HEK293T (cell line): ENCODE data around the gene ATP6V1G2.

Source experiments
- CTCF ChIA-PET: fragments of 350-600 bp; formaldehyde crosslinking; extraction: SDS; loops from one replicate; lab custom pipeline; 2021; ENCODE audit warnings: antibody characterized with exemption, inconsistent platforms; lab: Yijun Ruan, JAX
- POLR2A ChIA-PET: fragments of 350-600 bp; formaldehyde crosslinking; extraction: SDS; loops from one replicate; lab custom pipeline; 2020; ENCODE audit warnings: antibody characterized with exemption, inconsistent platforms; lab: Yijun Ruan, JAX
- DNase-seq: peaks from one replicate; pipeline ENCODE4 v3.0.0; 2012; ENCODE audit warnings: mixed read lengths; ENCODE audit errors: extremely low spot score
- ARNT ChIP-seq: fragments of 450-650 bp; IDR thresholded peaks from 2 replicates; pipeline ENCODE4 v1.6.1; 2017; ENCODE audit warnings: mild to moderate bottlenecking
- BHLHE40 ChIP-seq: fragments of 450-650 bp; IDR thresholded peaks from 2 replicates; pipeline ENCODE4 v1.6.1; 2016; ENCODE audit warnings: mild to moderate bottlenecking, moderate library complexity, borderline replicate concordance
- CTBP1 ChIP-seq: fragments of 450-650 bp; IDR thresholded peaks from 2 replicates; pipeline ENCODE4 v1.6.1; 2016; ENCODE audit warnings: borderline replicate concordance
- ELF4 ChIP-seq: fragments of 450-650 bp; IDR thresholded peaks from 2 replicates; pipeline ENCODE4 v1.6.1; 2017; ENCODE audit warnings: antibody characterized with exemption
- FOXA1 ChIP-seq: fragments of 450-650 bp; IDR thresholded peaks from 2 replicates; pipeline ENCODE4 v1.6.1; 2016; ENCODE audit warnings: mild to moderate bottlenecking
- FOXK2 ChIP-seq: fragments of 450-650 bp; IDR thresholded peaks from 2 replicates; pipeline ENCODE4 v1.6.1; 2016; ENCODE audit warnings: mild to moderate bottlenecking
- FOXM1 ChIP-seq: fragments of 450-650 bp; IDR thresholded peaks from 2 replicates; pipeline ENCODE4 v1.6.1; 2017; ENCODE audit warnings: mild to moderate bottlenecking, borderline replicate concordance
- HDGF ChIP-seq: fragments of 450-650 bp; IDR thresholded peaks from 2 replicates; pipeline ENCODE4 v1.6.1; 2017; ENCODE audit warnings: antibody characterized with exemption, borderline replicate concordance
- L3MBTL2 ChIP-seq: fragments of 450-650 bp; conservative IDR thresholded peaks from 2 replicates; pipeline ENCODE4 v1.6.1; 2016; ENCODE audit warnings: mild to moderate bottlenecking
- LEF1 ChIP-seq: fragments of 450-650 bp; IDR thresholded peaks from 2 replicates; pipeline ENCODE4 v1.6.1; 2017; ENCODE audit warnings: mild to moderate bottlenecking, borderline replicate concordance
- NFRKB ChIP-seq: fragments of 450-650 bp; IDR thresholded peaks from 2 replicates; pipeline ENCODE4 v1.6.1; 2016; ENCODE audit warnings: mild to moderate bottlenecking, moderate library complexity
- SP1 ChIP-seq: fragments of 450-650 bp; IDR thresholded peaks from 2 replicates; pipeline ENCODE4 v1.6.1; 2017
- SUZ12 ChIP-seq: fragments of 450-650 bp; IDR thresholded peaks from 2 replicates; pipeline ENCODE4 v1.6.1; 2016; ENCODE audit warnings: mild to moderate bottlenecking
- TARDBP ChIP-seq: fragments of 450-650 bp; IDR thresholded peaks from 2 replicates; pipeline ENCODE4 v1.6.1; 2016
- ZNF384 ChIP-seq: fragments of 450-650 bp; IDR thresholded peaks from 2 replicates; pipeline ENCODE4 v1.6.1; 2016
- TF ChIP-seq, protein P1 (sequence below): fragments of 450-650 bp; IDR thresholded peaks from 2 replicates; pipeline ENCODE4 v1.6.1; 2016

Gene ATP6V1G2

DNA sequence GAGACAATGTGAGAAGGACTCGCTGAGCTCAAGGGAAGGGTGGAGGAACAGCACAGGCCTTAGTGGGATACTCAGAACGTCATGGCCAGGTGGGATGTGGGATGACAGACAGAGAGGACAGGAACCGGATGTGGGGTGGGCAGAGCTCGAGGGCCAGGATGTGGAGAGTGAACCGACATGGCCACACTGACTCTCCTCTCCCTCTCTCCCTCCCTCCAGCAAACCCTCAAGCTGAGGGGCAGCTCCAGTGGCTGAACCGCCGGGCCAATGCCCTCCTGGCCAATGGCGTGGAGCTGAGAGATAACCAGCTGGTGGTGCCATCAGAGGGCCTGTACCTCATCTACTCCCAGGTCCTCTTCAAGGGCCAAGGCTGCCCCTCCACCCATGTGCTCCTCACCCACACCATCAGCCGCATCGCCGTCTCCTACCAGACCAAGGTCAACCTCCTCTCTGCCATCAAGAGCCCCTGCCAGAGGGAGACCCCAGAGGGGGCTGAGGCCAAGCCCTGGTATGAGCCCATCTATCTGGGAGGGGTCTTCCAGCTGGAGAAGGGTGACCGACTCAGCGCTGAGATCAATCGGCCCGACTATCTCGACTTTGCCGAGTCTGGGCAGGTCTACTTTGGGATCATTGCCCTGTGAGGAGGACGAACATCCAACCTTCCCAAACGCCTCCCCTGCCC is 30.6 kb upstream of the ATP6V1G2 start:
- ChIA-PET CTCF (interaction anchor here (0.5 to 13.5 kb wide), 5 partner anchors 9 to 1166 kb away, joined by 3 to 149 read pairs (median 4); partner anchors contain the start of genes LST1 and NCR3), POLR2A (interaction anchor here (0.6 to 1.0 kb wide), 2 partner anchors 8 to 30 kb away, joined by 3 read pairs; partner anchors contain the start of gene NFKBIL1)
- TF ChIP-seq L3MBTL2 = no peak
- TF ChIP-seq ARNT = no peak
- TF ChIP-seq ZNF384 = no peak
- TF ChIP-seq ELF4 = no peak
- TF ChIP-seq FOXM1 = no peak
- TF ChIP-seq HDGF = no peak
- no peak for TF ChIP-seq CTBP1
- TF ChIP-seq SP1 = no peak
- no peak for TF ChIP-seq FOXA1
- no peak for TF ChIP-seq BHLHE40
- TF ChIP-seq FOXK2 = no peak
- TF ChIP-seq, protein P1, sequence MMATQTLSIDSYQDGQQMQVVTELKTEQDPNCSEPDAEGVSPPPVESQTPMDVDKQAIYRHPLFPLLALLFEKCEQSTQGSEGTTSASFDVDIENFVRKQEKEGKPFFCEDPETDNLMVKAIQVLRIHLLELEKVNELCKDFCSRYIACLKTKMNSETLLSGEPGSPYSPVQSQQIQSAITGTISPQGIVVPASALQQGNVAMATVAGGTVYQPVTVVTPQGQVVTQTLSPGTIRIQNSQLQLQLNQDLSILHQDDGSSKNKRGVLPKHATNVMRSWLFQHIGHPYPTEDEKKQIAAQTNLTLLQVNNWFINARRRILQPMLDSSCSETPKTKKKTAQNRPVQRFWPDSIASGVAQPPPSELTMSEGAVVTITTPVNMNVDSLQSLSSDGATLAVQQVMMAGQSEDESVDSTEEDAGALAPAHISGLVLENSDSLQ = no peak
- TF ChIP-seq NFRKB = no peak
- no peak for TF ChIP-seq SUZ12
- no peak for DNase-seq

DNA sequence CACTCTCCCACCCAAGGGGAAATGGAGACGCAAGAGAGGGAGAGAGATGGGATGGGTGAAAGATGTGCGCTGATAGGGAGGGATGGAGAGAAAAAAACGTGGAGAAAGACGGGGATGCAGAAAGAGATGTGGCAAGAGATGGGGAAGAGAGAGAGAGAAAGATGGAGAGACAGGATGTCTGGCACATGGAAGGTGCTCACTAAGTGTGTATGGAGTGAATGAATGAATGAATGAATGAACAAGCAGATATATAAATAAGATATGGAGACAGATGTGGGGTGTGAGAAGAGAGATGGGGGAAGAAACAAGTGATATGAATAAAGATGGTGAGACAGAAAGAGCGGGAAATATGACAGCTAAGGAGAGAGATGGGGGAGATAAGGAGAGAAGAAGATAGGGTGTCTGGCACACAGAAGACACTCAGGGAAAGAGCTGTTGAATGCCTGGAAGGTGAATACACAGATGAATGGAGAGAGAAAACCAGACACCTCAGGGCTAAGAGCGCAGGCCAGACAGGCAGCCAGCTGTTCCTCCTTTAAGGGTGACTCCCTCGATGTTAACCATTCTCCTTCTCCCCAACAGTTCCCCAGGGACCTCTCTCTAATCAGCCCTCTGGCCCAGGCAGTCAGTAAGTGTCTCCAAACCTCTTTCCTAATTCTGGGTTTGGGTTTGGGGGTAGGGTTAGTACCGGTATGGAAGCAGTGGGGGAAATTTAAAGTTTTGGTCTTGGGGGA is 29.7 kb upstream of the ATP6V1G2 start:
- no peak for DNase-seq
- TF ChIP-seq LEF1 (no peak), BHLHE40 (no peak), TARDBP (no peak), L3MBTL2 (no peak; the same call in 1 of the 2 replicates), CTBP1 (no peak)
- ChIA-PET POLR2A (interaction anchor here (0.6 to 3.2 kb wide), 4 partner anchors 9 to 34 kb away, joined by 3 to 13 read pairs (median 3); partner anchors contain the start of genes DDX39B and NFKBIL1), CTCF (interaction anchor here (0.6 to 13.5 kb wide), 4 partner anchors 11 to 1165 kb away, joined by 3 to 149 read pairs (median 7); partner anchors contain the start of genes LST1 and NCR3)

DNA sequence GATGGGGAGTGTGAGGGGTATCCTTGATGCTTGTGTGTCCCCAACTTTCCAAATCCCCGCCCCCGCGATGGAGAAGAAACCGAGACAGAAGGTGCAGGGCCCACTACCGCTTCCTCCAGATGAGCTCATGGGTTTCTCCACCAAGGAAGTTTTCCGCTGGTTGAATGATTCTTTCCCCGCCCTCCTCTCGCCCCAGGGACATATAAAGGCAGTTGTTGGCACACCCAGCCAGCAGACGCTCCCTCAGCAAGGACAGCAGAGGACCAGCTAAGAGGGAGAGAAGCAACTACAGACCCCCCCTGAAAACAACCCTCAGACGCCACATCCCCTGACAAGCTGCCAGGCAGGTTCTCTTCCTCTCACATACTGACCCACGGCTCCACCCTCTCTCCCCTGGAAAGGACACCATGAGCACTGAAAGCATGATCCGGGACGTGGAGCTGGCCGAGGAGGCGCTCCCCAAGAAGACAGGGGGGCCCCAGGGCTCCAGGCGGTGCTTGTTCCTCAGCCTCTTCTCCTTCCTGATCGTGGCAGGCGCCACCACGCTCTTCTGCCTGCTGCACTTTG is 29.0 kb upstream of the ATP6V1G2 start, which contains the start of gene TNF:
TNF (plus strand) TSS at position 231 of the 567 bp plus-strand sequence; CDS start at position 408, 177 bp downstream.
- POLR2A ChIA-PET = interaction anchor here (3.2 kb wide), 1 partner anchor 34 kb away, joined by 13 read pairs; the partner anchor contains the start of gene DDX39B
- TF ChIP-seq LEF1 (no peak), ARNT (no peak), FOXK2 (no peak), SP1 (no peak), FOXM1 (no peak), ZNF384 (no peak), TARDBP (no peak), FOXA1 (no peak)
- TF ChIP-seq, protein P1 = no peak
- DNase-seq = no peak
- CTCF ChIA-PET = interaction anchor here (1.6 to 13.5 kb wide), 2 partner anchors 12 to 21 kb away, joined by 8 to 149 read pairs; partner anchors contain the start of genes LST1 and NCR3

DNA sequence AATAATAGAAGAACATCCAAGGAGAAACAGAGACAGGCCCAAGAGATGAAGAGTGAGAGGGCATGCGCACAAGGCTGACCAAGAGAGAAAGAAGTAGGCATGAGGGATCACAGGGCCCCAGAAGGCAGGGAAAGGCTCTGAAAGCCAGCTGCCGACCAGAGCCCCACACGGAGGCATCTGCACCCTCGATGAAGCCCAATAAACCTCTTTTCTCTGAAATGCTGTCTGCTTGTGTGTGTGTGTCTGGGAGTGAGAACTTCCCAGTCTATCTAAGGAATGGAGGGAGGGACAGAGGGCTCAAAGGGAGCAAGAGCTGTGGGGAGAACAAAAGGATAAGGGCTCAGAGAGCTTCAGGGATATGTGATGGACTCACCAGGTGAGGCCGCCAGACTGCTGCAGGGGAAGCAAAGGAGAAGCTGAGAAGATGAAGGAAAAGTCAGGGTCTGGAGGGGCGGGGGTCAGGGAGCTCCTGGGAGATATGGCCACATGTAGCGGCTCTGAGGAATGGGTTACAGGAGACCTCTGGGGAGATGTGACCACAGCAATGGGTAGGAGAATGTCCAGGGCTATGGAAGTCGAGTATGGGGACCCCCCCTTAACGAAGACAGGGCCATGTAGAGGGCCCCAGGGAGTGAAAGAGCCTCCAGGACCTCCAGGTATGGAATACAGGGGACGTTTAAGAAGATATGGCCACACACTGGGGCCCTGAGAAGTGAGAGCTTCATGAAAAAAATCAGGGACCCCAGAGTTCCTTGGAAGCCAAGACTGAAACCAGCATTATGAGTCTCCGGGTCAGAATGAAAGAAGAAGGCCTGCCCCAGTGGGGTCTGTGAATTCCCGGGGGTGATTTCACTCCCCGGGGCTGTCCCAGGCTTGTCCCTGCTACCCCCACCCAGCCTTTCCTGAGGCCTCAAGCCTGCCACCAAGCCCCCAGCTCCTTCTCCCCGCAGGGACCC is 28.0 kb upstream of the ATP6V1G2 start:
- CTCF ChIA-PET = interaction anchor here (0.8 to 13.5 kb wide), 4 partner anchors 9 to 23 kb away, joined by 3 to 149 read pairs (median 6); partner anchors contain the start of genes LST1 and NCR3
- TF ChIP-seq ARNT (no peak), ZNF384 (no peak), FOXM1 (no peak), FOXA1 (no peak), SUZ12 (no peak), NFRKB (no peak), LEF1 (no peak), SP1 (no peak), FOXK2 (no peak), TARDBP (no peak), ELF4 (no peak), BHLHE40 (no peak), L3MBTL2 (no peak), CTBP1 (no peak), HDGF (no peak)
- TF ChIP-seq, protein P1 = no peak
- POLR2A ChIA-PET = interaction anchor here (0.8 to 3.2 kb wide), 4 partner anchors 9 to 33 kb away, joined by 3 to 13 read pairs (median 3); partner anchors contain the start of gene DDX39B
- DNase-seq = no peak
